AG09319 (cell line): ENCODE results near the gene PPP4R1.

Experiments
- DNase-seq: peaks from one replicate; pipeline ENCODE4 v3.0.0-alpha.2; 2010; ENCODE audit warnings: low read depth; ENCODE audit errors: extremely low read depth
- CTCF ChIP-seq: IDR thresholded peaks from 2 replicates; pipeline ENCODE4 v1.5.1; 2011; ENCODE audit warnings: low read depth, mild to moderate bottlenecking, inconsistent platforms, low read length, moderate library complexity

PPP4R1 gene

GRCh38 chr18:9587924-9588323 is 26.4 kb downstream of the PPP4R1 start:
- no peak for DNase-seq
- TF ChIP-seq CTCF = no peak

GRCh38 chr18:9586814-9587213 is 27.5 kb downstream of the PPP4R1 start:
- DNase-seq = no peak
- TF ChIP-seq CTCF = no peak

GRCh38 chr18:9581667-9582066 is 32.7 kb downstream of the PPP4R1 start:
- TF ChIP-seq CTCF = no peak
- no peak for DNase-seq

GRCh38 chr18:9578306-9578705 is 36.1 kb downstream of the PPP4R1 start:
- DNase-seq = no peak
- no peak for TF ChIP-seq CTCF

- no peak for TF ChIP-seq CTCF
- DNase-seq = no peak
These were observed 37.0 kb downstream of the PPP4R1 start for GRCh38 chr18:9577361-9577760.

- peak; percentile 73 for DNase-seq
- peak; percentile 67 for TF ChIP-seq CTCF
These were observed 38.8 kb downstream of the PPP4R1 start for GRCh38 chr18:9575558-9575957.

GRCh38 chr18:9574473-9575115 is 39.8 kb downstream of the PPP4R1 start:
- TF ChIP-seq CTCF = no peak
- DNase-seq = no peak
